Liver (tissue), 9 donors: ENCODE results near the gene LIPJ. TPM values are rescaled to one million over a fixed set of nuclear protein-coding genes. Genes with fewer than 3 reads are reported as not detected.

Experiments
- DNase-seq: peaks from one replicate; pipeline ENCODE4 v3.0.0-alpha.2; 2017; ENCODE audit warnings: low spot score
- H3K27ac ChIP-seq, 2 donors: one replicate each; pipeline ENCODE4 v1.7.0; 2013; ENCODE audit warnings: inconsistent platforms in 2 of 2, low read length in 2 of 2, control low read depth in 1 of 2, low read depth in 1 of 2, mild to moderate bottlenecking in 1 of 2
- H3K27me3 ChIP-seq, 4 donors: one replicate each; pipeline versions ENCODE4 v1.6.1 to v1.7.0; 2013; ENCODE audit warnings: low read length in 3 of 4, inconsistent platforms in 1 of 4, mild to moderate bottlenecking in 1 of 4, moderate library complexity in 1 of 4; ENCODE audit not compliant: control insufficient read depth in 4 of 4, insufficient read depth in 4 of 4
- H3K36me3 ChIP-seq, 4 donors: one replicate each; pipeline versions ENCODE4 v1.6.1 to v1.7.0; 2013; ENCODE audit warnings: low read length in 3 of 4, mild to moderate bottlenecking in 3 of 4, low read depth in 1 of 4, moderate library complexity in 1 of 4; ENCODE audit not compliant: control insufficient read depth in 4 of 4, insufficient read depth in 3 of 4
- H3K4me1 ChIP-seq, 4 donors: one replicate each; pipeline versions ENCODE4 v1.6.1 to v1.7.0; 2013; ENCODE audit warnings: low read length in 3 of 4, mild to moderate bottlenecking in 3 of 4, moderate library complexity in 1 of 4; ENCODE audit not compliant: control insufficient read depth in 4 of 4, insufficient read depth in 4 of 4
- H3K4me3 ChIP-seq, 3 donors: one replicate each; pipeline versions ENCODE4 v1.6.1 to v1.7.0; 2013; ENCODE audit warnings: low read length in 3 of 3, control low read depth in 1 of 3, low read depth in 1 of 3, mild to moderate bottlenecking in 1 of 3
- H3K9ac ChIP-seq, 2 donors: one replicate each; pipeline ENCODE4 v1.7.0; 2013; ENCODE audit warnings: low read length in 2 of 2, mild to moderate bottlenecking in 2 of 2, moderate library complexity in 2 of 2, control low read depth in 1 of 2, low read depth in 1 of 2
- H3K9me3 ChIP-seq, 4 donors: one replicate each; pipeline versions ENCODE4 v1.6.1 to v1.7.0; 2013; ENCODE audit warnings: low read length in 3 of 4; ENCODE audit not compliant: control insufficient read depth in 4 of 4
- ATF3 ChIP-seq: IDR thresholded peaks from 2 replicates; pipeline ENCODE4 v1.6.1; 2016; ENCODE audit warnings: antibody characterized with exemption
- CTCF ChIP-seq: fragments of 150-350 bp; IDR thresholded peaks from 2 replicates; pipeline ENCODE4 v1.5.1; 2017; ENCODE audit warnings: improper control_type of control experiment, low read depth, low read length; ENCODE audit not compliant: missing input control
- FOXA1 ChIP-seq: IDR thresholded peaks from 2 replicates; pipeline ENCODE4 v1.6.1; 2016; ENCODE audit warnings: antibody characterized with exemption
- FOXA2 ChIP-seq: IDR thresholded peaks from 2 replicates; pipeline ENCODE4 v1.6.1; 2016; ENCODE audit warnings: antibody characterized with exemption
- GABPA ChIP-seq, 2 donors: IDR thresholded peaks in 1 of 2; conservative IDR thresholded peaks in 1 of 2; 2 replicates each; pipeline ENCODE4 v1.6.1; 2016; ENCODE audit warnings: antibody characterized with exemption in 2 of 2, mild to moderate bottlenecking in 1 of 2, moderate library complexity in 1 of 2
- HNF4A ChIP-seq, 2 donors: conservative IDR thresholded peaks; 2 replicates each; pipeline ENCODE4 v1.6.1; 2016; ENCODE audit warnings: antibody characterized with exemption in 2 of 2, mild to moderate bottlenecking in 2 of 2
- HNF4G ChIP-seq: IDR thresholded peaks from 2 replicates; pipeline ENCODE4 v1.6.1; 2016; ENCODE audit warnings: antibody characterized with exemption
- JUND ChIP-seq, 2 donors: IDR thresholded peaks; 2 replicates each; pipeline ENCODE4 v1.6.1; 2016; ENCODE audit warnings: antibody characterized with exemption in 2 of 2
- NR2F2 ChIP-seq: IDR thresholded peaks from 2 replicates; pipeline ENCODE4 v1.6.1; 2016; ENCODE audit warnings: antibody characterized with exemption
- RAD21 ChIP-seq, 2 donors: IDR thresholded peaks; 2 replicates each; pipeline ENCODE4 v1.6.1; 2016; ENCODE audit warnings: antibody characterized with exemption in 2 of 2, mild to moderate bottlenecking in 2 of 2
- RXRA ChIP-seq, 2 donors: IDR thresholded peaks; 2 replicates each; pipeline ENCODE4 v1.6.1; 2017 to 2018; ENCODE audit warnings: antibody characterized with exemption in 2 of 2, mild to moderate bottlenecking in 1 of 2
- SP1 ChIP-seq: IDR thresholded peaks from 2 replicates; pipeline ENCODE4 v1.6.1; 2018; ENCODE audit warnings: antibody characterized with exemption, mild to moderate bottlenecking
- TAF1 ChIP-seq: conservative IDR thresholded peaks from 2 replicates; pipeline ENCODE4 v1.6.1; 2016; ENCODE audit warnings: antibody characterized with exemption, mild to moderate bottlenecking
- YY1 ChIP-seq: IDR thresholded peaks from 2 replicates; pipeline ENCODE4 v1.6.1; 2016; ENCODE audit warnings: antibody characterized with exemption, mild to moderate bottlenecking
- ZBTB33 ChIP-seq: IDR thresholded peaks from 2 replicates; pipeline ENCODE4 v1.6.1; 2016; ENCODE audit warnings: antibody characterized with exemption
- WGBS: extraction: QIAGEN DNeasy Blood & Tissue Kit; methylation state at CpG from one replicate; pipeline ENCODE4 v1.1.7; 2013; 5-methylcytosine and 5-hydroxymethylcytosine counted together
- polyA plus RNA-seq, 2 donors: library from polyadenylated mRNA; stranded (reverse) in 1 of 2; unstranded in 1 of 2; fragments of 200-250 nt in 1 of 2; fragments of >200 nt in 1 of 2; fragmentation: Nextera tagmentation in 1 of 2; extraction: Ambion mirVana in 1 of 2; gene quantifications; one replicate each; pipeline versions ENCODE4 v1.2.1 to v1.2.3, GENCODE V29; 2013 to 2015
- total RNA-seq, 2 donors: library from RNA; depleted of rRNA; stranded (reverse); fragments of >200 nt; gene quantifications; one replicate each; pipeline ENCODE4 v1.2.3, GENCODE V29; 2014
- TF ChIP-seq, protein P1 (sequence below): IDR thresholded peaks from 2 replicates; pipeline ENCODE4 v1.6.1; 2016; ENCODE audit warnings: antibody characterized with exemption
- TF ChIP-seq, protein P2 (sequence below): IDR thresholded peaks from 2 replicates; pipeline ENCODE4 v1.6.1; 2016; ENCODE audit warnings: antibody characterized with exemption, mild to moderate bottlenecking
- donor health status: healthy.
- donor health status: healthy.
- donor health status: healthy.
- donor health status: healthy.
- donor health status: healthy.

LIPJ gene
- total and polyA plus RNA-seq, 4 donors = 0.01 to 0.17 (median 0.11) TPM; not detected in 1

GRCh38 chr10:88582411-88582805, 4.2 kb upstream of the LIPJ start:
- H3K27me3 ChIP-seq = no peaks in the 10 kb centered on the region
- no peak overlapping the region for H3K9ac ChIP-seq
- H3K36me3 ChIP-seq = no peaks in the 10 kb centered on the region
- no peaks in the 10 kb centered on the region for H3K9me3 ChIP-seq
- 11% methylated on average over 4 of the region's 4 CpGs for WGBS
- TF ChIP-seq RAD21 (IDR thresholded peaks at IDR 0.05) (no peak), CTCF (no peak), NR2F2 (no peak), RXRA (IDR thresholded peaks at IDR 0.05) (no peak), HNF4G (no peak), FOXA2 (no peak), HNF4A (conservative IDR thresholded peaks at IDR 0.05) (no peak), FOXA1 (no peak), TAF1 (no peak), ATF3 (no peak), ZBTB33 (no peak), SP1 (no peak)
- TF ChIP-seq, protein P1, sequence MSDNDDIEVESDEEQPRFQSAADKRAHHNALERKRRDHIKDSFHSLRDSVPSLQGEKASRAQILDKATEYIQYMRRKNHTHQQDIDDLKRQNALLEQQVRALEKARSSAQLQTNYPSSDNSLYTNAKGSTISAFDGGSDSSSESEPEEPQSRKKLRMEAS = no peak
- TF ChIP-seq, protein P2, sequence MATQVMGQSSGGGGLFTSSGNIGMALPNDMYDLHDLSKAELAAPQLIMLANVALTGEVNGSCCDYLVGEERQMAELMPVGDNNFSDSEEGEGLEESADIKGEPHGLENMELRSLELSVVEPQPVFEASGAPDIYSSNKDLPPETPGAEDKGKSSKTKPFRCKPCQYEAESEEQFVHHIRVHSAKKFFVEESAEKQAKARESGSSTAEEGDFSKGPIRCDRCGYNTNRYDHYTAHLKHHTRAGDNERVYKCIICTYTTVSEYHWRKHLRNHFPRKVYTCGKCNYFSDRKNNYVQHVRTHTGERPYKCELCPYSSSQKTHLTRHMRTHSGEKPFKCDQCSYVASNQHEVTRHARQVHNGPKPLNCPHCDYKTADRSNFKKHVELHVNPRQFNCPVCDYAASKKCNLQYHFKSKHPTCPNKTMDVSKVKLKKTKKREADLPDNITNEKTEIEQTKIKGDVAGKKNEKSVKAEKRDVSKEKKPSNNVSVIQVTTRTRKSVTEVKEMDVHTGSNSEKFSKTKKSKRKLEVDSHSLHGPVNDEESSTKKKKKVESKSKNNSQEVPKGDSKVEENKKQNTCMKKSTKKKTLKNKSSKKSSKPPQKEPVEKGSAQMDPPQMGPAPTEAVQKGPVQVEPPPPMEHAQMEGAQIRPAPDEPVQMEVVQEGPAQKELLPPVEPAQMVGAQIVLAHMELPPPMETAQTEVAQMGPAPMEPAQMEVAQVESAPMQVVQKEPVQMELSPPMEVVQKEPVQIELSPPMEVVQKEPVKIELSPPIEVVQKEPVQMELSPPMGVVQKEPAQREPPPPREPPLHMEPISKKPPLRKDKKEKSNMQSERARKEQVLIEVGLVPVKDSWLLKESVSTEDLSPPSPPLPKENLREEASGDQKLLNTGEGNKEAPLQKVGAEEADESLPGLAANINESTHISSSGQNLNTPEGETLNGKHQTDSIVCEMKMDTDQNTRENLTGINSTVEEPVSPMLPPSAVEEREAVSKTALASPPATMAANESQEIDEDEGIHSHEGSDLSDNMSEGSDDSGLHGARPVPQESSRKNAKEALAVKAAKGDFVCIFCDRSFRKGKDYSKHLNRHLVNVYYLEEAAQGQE = no peak
- peaks cover 0 to 10% (median 5%) of the 10 kb centered on the region in 4 donors for H3K4me1 ChIP-seq
- peak overlapping the region; percentile 63 to 84 (median 77) for H3K4me3 ChIP-seq
- no peak for DNase-seq
- peak overlapping the region; percentile 91 to 95 for H3K27ac ChIP-seq

- peak; percentile 74 for DNase-seq
- Histone ChIP-seq H3K27ac (peak within 1 kb of the TSS; percentile 91 to 95), H3K36me3 (no peaks in the 10 kb centered on the region), H3K4me3 (peak within 1 kb of the TSS; percentile 63 to 84 (median 77)), H3K9me3 (no peaks in the 10 kb centered on the region), H3K9ac (peak within 1 kb of the TSS; percentile 95 to 96), H3K4me1 (peaks cover 0 to 10% (median 5%) of the 10 kb centered on the region in 4 donors), H3K27me3 (no peaks in the 10 kb centered on the region)
- WGBS = 2% methylated on average over 63 of the region's 63 CpGs
- TF ChIP-seq HNF4G (no peak), ATF3 (no peak), RAD21 (IDR thresholded peaks at IDR 0.05) (peak; percentile 54 to 68), JUND (IDR thresholded peaks at IDR 0.05) (no peak), GABPA (IDR thresholded peaks at IDR 0.05 in 1 of 2, conservative IDR thresholded peaks at IDR 0.05 in 1 of 2) (peak in 1 of 2 donors; percentile 70), SP1 (peak; percentile 16), TAF1 (peak; percentile 29), RXRA (IDR thresholded peaks at IDR 0.05) (peak in 1 of 2 donors; percentile 9), YY1 (peak; percentile 80), NR2F2 (no peak), CTCF (peak; percentile 50), FOXA2 (no peak)
- TF ChIP-seq, protein P1 = peak; percentile 28
These were observed 3.6 kb upstream of the LIPJ start, which contains the start of gene RNLS for GRCh38 chr10:88582806-88583583. TSS of gene RNLS (minus strand) at chr10:88583318.
